ENCODE data around the gene GAPT.

GRCh38 chr5:58507715-58508114, 16.5 kb downstream of the GAPT start:
- TF ChIP-seq POLR2A (IDR thresholded peaks at IDR 0.05): no peak
- no peak for TF ChIP-seq CTCF (IDR thresholded peaks at IDR 0.05)
- TF ChIP-seq EP300 (IDR thresholded peaks at IDR 0.05; ENCODE audit: low read depth): no peak
- no peak for TF ChIP-seq POLR2AphosphoS5 (IDR thresholded peaks at IDR 0.05)
